GM21390 (cell line): Measurements from ENCODE around the gene PIANP.

Source experiments
- ATAC-seq: cut with Tn5 transposase; IDR thresholded peaks from one replicate; pipeline ENCODE4 v1.9.1; 2021; ENCODE audit not compliant: unreplicated experiment

The PIANP gene

GRCh38 chr12:6672143-6672542 lies 28.5 kb downstream of the PIANP start:
- ATAC-seq: no peak

- no peak for ATAC-seq
Observed at GRCh38 chr12:6667559-6668210, 32.9 kb downstream of the PIANP start.

GRCh38 chr12:6666211-6666610 lies 34.4 kb downstream of the PIANP start:
- no peak for ATAC-seq

GRCh38 chr12:6664902-6665301 lies 35.7 kb downstream of the PIANP start:
- no peak for ATAC-seq

GRCh38 chr12:6662906-6663742 lies 37.5 kb downstream of the PIANP start, which contains the start of gene ING4:
TSS of gene ING4 (minus strand) at chr12:6663119. CDS start at chr12:6663101, 18 bp downstream.
- peak; percentile 99 for ATAC-seq

GRCh38 chr12:6662602-6662905 lies 38.1 kb downstream of the PIANP start:
- no peak for ATAC-seq

- no peak for ATAC-seq
Observed at GRCh38 chr12:6653987-6654386, 46.6 kb downstream of the PIANP start.

- ATAC-seq: no peak
Observed at GRCh38 chr12:6653342-6653741, 47.3 kb downstream of the PIANP start.

- ATAC-seq: no peak
Observed at GRCh38 chr12:6652391-6652790, 48.2 kb downstream of the PIANP start.

- no peak for ATAC-seq
Observed at GRCh38 chr12:6650832-6651231, 49.8 kb downstream of the PIANP start.

- ATAC-seq: no peak
Observed at GRCh38 chr12:6647083-6647604, 53.5 kb downstream of the PIANP start, which contains the start of gene ACRBP. TSS of gene ACRBP (minus strand) at chr12:6647432. CDS start at chr12:6647366, 66 bp downstream.

- no peak for ATAC-seq
Observed at GRCh38 chr12:6646276-6647082, 54.1 kb downstream of the PIANP start.

- no peak for ATAC-seq
Observed at GRCh38 chr12:6644903-6645302, 55.7 kb downstream of the PIANP start.

- no peak for ATAC-seq
Observed at GRCh38 chr12:6644257-6644596, 56.4 kb downstream of the PIANP start.
